ENCODE data around the gene PEAK1. TPM values are rescaled to one million over a fixed set of nuclear protein-coding genes. Genes with fewer than 3 reads are reported as not detected.

Gene PEAK1
- total and polyA plus RNA-seq, 2 donors (not counting 1 experiment from before 2014, with no cell fraction given) = 61.0 to 91.8 TPM

DNA sequence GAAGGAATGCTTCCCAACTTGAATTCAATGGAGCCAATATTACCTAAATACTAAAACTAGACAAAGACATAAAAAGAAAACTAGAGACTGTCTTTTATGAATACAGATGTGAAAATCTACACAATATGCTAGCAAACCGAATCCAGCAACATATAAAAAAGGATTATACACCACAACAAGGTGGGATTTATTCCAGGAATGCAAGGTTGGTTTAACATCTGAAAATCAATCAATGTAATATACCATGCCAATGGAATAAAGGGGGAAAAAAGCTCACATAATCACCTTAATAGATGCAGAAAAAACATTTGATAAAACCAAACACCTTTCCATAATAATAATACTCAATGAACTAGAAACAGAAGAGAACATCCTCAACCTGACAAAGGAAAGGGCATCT is 279.7 kb downstream of the PEAK1 start:
- no peaks in the 10 kb centered on the region for H3K79me2 ChIP-seq (ENCODE audit: control insufficient read depth, insufficient read depth, low read length)
- no peak overlapping the region for H3K27ac ChIP-seq (ENCODE audit: insufficient read depth, low read length)
- H3K4me1 ChIP-seq (ENCODE audit: control insufficient read depth, extremely low read depth, insufficient read depth, low read length) = peaks cover 20% of the 10 kb centered on the region
- H3K36me3 ChIP-seq (ENCODE audit: control insufficient read depth, insufficient read depth, low read length) = no peaks in the 10 kb centered on the region
- no peak overlapping the region for H3K9ac ChIP-seq (ENCODE audit: insufficient read depth, low read length)
- no peak overlapping the region for H3K4me2 ChIP-seq (ENCODE audit: extremely low read depth, insufficient read depth, low read length)
- DNase-seq (ENCODE audit: low read depth in 2 of 2) = no peak
- no peak overlapping the region for H2AFZ ChIP-seq (ENCODE audit: low read length)
- H3K4me3 ChIP-seq (replicated peaks in 1 of 4; ENCODE audit: control extremely low read depth in 1 of 4, insufficient read depth in 1 of 4, low read depth in 3 of 4, low read length in 4 of 4) = no peak overlapping the region
- H4K20me1 ChIP-seq (ENCODE audit: control insufficient read depth, extremely low read depth, insufficient read depth, low read length) = no peaks in the 10 kb centered on the region
- H3K27me3 ChIP-seq (ENCODE audit: control insufficient read depth, insufficient read depth, low read length) = no peaks in the 10 kb centered on the region
- H3K9me3 ChIP-seq (ENCODE audit: control insufficient read depth, insufficient read depth, low read depth, low read length) = no peaks in the 10 kb centered on the region
- no peak for TF ChIP-seq EZH2 (IDR thresholded peaks at IDR 0.05; ENCODE audit: low read length, missing control alignments)
- no peak for TF ChIP-seq CTCF (conservative IDR thresholded peaks at IDR 0.05 in 1 of 2, IDR thresholded peaks at IDR 0.05 in 1 of 2; ENCODE audit: low read depth in 1 of 2, low read length in 2 of 2)

GRCh38 chr15:77139312-77139711 is 280.6 kb downstream of the PEAK1 start:
- no peak overlapping the region for H2AFZ ChIP-seq (ENCODE audit: low read length)
- no peaks in the 10 kb centered on the region for H3K36me3 ChIP-seq (ENCODE audit: control insufficient read depth, insufficient read depth, low read length)
- H3K4me1 ChIP-seq (ENCODE audit: control insufficient read depth, extremely low read depth, insufficient read depth, low read length) = peaks cover 15% of the 10 kb centered on the region
- TF ChIP-seq EZH2 (IDR thresholded peaks at IDR 0.05; ENCODE audit: low read length, missing control alignments) = no peak
- TF ChIP-seq CTCF (conservative IDR thresholded peaks at IDR 0.05 in 1 of 2, IDR thresholded peaks at IDR 0.05 in 1 of 2; ENCODE audit: low read depth in 1 of 2, low read length in 2 of 2) = no peak
- H3K4me3 ChIP-seq (replicated peaks in 1 of 4; ENCODE audit: control extremely low read depth in 1 of 4, insufficient read depth in 1 of 4, low read depth in 3 of 4, low read length in 4 of 4) = no peak overlapping the region
- H3K79me2 ChIP-seq (ENCODE audit: control insufficient read depth, insufficient read depth, low read length) = no peaks in the 10 kb centered on the region
- no peaks in the 10 kb centered on the region for H3K27me3 ChIP-seq (ENCODE audit: control insufficient read depth, insufficient read depth, low read length)
- H3K9ac ChIP-seq (ENCODE audit: insufficient read depth, low read length) = no peak overlapping the region
- H3K4me2 ChIP-seq (ENCODE audit: extremely low read depth, insufficient read depth, low read length) = no peak overlapping the region
- H3K9me3 ChIP-seq (ENCODE audit: control insufficient read depth, insufficient read depth, low read depth, low read length) = no peaks in the 10 kb centered on the region
- DNase-seq (ENCODE audit: low read depth in 2 of 2) = no peak
- no peaks in the 10 kb centered on the region for H4K20me1 ChIP-seq (ENCODE audit: control insufficient read depth, extremely low read depth, insufficient read depth, low read length)
- no peak overlapping the region for H3K27ac ChIP-seq (ENCODE audit: insufficient read depth, low read length)

DNA sequence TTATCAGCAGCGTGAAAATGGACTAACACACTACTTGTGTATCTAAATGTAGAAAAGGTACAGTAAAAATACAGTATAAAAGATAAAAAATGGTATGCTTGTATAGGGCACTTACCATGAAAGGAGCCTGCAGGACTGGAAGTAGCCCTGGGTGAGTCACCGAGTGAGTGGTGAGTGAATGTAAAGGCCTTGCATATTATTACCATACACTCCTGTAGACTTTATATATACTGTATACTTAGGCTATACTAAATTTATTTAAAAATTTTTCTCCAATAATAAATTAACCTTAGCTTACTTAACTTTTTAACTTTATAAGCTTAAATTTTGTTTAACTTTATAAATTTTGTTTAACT is 281.8 kb downstream of the PEAK1 start:
- no peaks in the 10 kb centered on the region for H4K20me1 ChIP-seq (ENCODE audit: control insufficient read depth, extremely low read depth, insufficient read depth, low read length)
- no peak for TF ChIP-seq CTCF (conservative IDR thresholded peaks at IDR 0.05 in 1 of 2, IDR thresholded peaks at IDR 0.05 in 1 of 2; ENCODE audit: low read depth in 1 of 2, low read length in 2 of 2)
- no peak for TF ChIP-seq EZH2 (IDR thresholded peaks at IDR 0.05; ENCODE audit: low read length, missing control alignments)
- H3K27me3 ChIP-seq (ENCODE audit: control insufficient read depth, insufficient read depth, low read length) = no peaks in the 10 kb centered on the region
- H3K4me2 ChIP-seq (ENCODE audit: extremely low read depth, insufficient read depth, low read length) = no peak overlapping the region
- H3K4me1 ChIP-seq (ENCODE audit: control insufficient read depth, extremely low read depth, insufficient read depth, low read length) = peaks cover 4% of the 10 kb centered on the region
- no peaks in the 10 kb centered on the region for H3K9me3 ChIP-seq (ENCODE audit: control insufficient read depth, insufficient read depth, low read depth, low read length)
- no peaks in the 10 kb centered on the region for H3K79me2 ChIP-seq (ENCODE audit: control insufficient read depth, insufficient read depth, low read length)
- no peak overlapping the region for H3K27ac ChIP-seq (ENCODE audit: insufficient read depth, low read length)
- no peaks in the 10 kb centered on the region for H3K36me3 ChIP-seq (ENCODE audit: control insufficient read depth, insufficient read depth, low read length)
- H2AFZ ChIP-seq (ENCODE audit: low read length) = no peak overlapping the region
- H3K9ac ChIP-seq (ENCODE audit: insufficient read depth, low read length) = no peak overlapping the region
- no peak overlapping the region for H3K4me3 ChIP-seq (replicated peaks in 1 of 4; ENCODE audit: control extremely low read depth in 1 of 4, insufficient read depth in 1 of 4, low read depth in 3 of 4, low read length in 4 of 4)
- peak; percentile 13 to 25 for DNase-seq (ENCODE audit: low read depth in 2 of 2)

All from fibroblast of lung (primary cell).